Gastrocnemius medialis (tissue), 4 donors: ENCODE measurements around the gene EIF3J.

Source experiments
- CTCF ChIP-seq, 5 experiments: fragments of 450-650 bp in 3 of 5; fragments of 200-600 bp in 2 of 5; sonication (generic) in 2 of 5; IDR thresholded peaks in 4 of 5; conservative IDR thresholded peaks in 1 of 5; 1 replicate in 4 of 5; 2 replicates in 1 of 5; pipeline ENCODE4 v1.5.1; 2016 to 2019; ENCODE audit warnings: antibody characterized with exemption in 5 of 5, mild to moderate bottlenecking in 3 of 5, moderate library complexity in 3 of 5
- POLR2A ChIP-seq, 2 donors: fragments of 450-650 bp; IDR thresholded peaks; one replicate each; pipeline ENCODE4 v1.6.1; 2017; ENCODE audit warnings: antibody characterized with exemption in 2 of 2, mild to moderate bottlenecking in 2 of 2, moderate library complexity in 2 of 2

DNA sequence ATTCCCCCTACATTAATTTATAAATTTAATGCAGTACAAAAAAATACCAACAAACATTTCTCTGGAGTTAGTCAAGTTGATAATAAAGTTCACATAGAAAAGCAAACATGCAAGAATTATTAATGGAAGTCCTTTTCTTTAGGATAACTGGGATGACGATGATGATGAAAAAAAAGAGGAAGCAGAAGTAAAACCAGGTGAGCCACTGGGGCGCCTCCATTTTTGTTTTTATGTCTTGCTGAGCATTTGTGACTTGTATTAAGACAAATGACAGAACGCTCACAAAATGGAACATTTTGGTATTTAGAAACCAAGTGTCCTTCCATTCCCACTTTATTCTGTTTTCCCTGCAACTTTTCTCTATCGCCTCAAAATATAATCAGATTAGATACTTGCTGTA, 13.8 kb downstream of the EIF3J start:
- TF ChIP-seq POLR2A (IDR thresholded peaks at IDR 0.05), result no peak
- TF ChIP-seq CTCF (IDR thresholded peaks at IDR 0.05 in 4 of 5, conservative IDR thresholded peaks at IDR 0.05 in 1 of 5), result no peak
